K562 (cell line): ENCODE measurements around the gene TMEM161B. TPM values are rescaled to one million over a fixed set of nuclear protein-coding genes. Genes with fewer than 3 reads are reported as not detected.

Experiments used
- ATAC-seq: fragments of 200-7000 bp; cut with Tn5 transposase; 3 replicates; pipeline ENCODE4 v1.9.1; 2020; ENCODE audit warnings: moderate library complexity
- BruUV-seq: library from RNA; stranded (reverse); fragments of 400-500 nt; replicated peaks from 2 replicates; lab custom pipeline; 2021; lab: Mats Ljungman, UMichigan
- CTCF ChIA-PET: fragments of 300-600 bp; formaldehyde crosslinking; extraction: SDS; loops from one replicate; lab custom pipeline; 2021; ENCODE audit warnings: low intra/inter-chr PET ratio; lab: Yijun Ruan, JAX
- POLR2A ChIA-PET: fragments of 300-600, 350-650 bp; sonication (Branson Sonifier 250); formaldehyde crosslinking; extraction: SDS; loops from one replicate; lab custom pipeline; 2021; ENCODE audit warnings: antibody characterized with exemption, inconsistent platforms; lab: Yijun Ruan, JAX
- DNase-seq, 4 experiments: peaks; one replicate each; pipeline versions ENCODE4 v3.0.0 to v3.0.0-alpha.2; 2011 to 2018; ENCODE audit warnings: low spot score in 3 of 4, mixed read lengths in 3 of 4; ENCODE audit errors: extremely low read depth in 1 of 4
- FAIRE-seq: peaks from 2 replicates; lab custom pipeline; 2011; peaks lifted over from hg19 to GRCh38; lab: Jason Lieb, UNC
- H2AFZ ChIP-seq: 2 replicates; pipeline ENCODE4 v1.6.0; 2011; ENCODE audit warnings: low read depth, low read length, control low read depth, inconsistent platforms
- H3K27ac ChIP-seq: fragments of 200-600 bp; 3 replicates; pipeline ENCODE4 v1.8.0; 2011; ENCODE audit warnings: low read depth, mild to moderate bottlenecking, control low read depth, inconsistent platforms, low read length, moderate library complexity, mixed read lengths; ENCODE audit errors: extremely low read depth
- H3K27me3 ChIP-seq, 2 experiments: fragments of 300-600 bp in 1 of 2; 2 replicates in 1 of 2; 3 replicates in 1 of 2; pipeline versions ENCODE4 v1.6.0 to v1.8.0; 2011; ENCODE audit warnings: inconsistent platforms in 2 of 2, low read length in 2 of 2, mild to moderate bottlenecking in 1 of 2, mixed read lengths in 1 of 2, moderate library complexity in 1 of 2; ENCODE audit not compliant: control insufficient read depth in 2 of 2, insufficient read depth in 2 of 2
- H3K36me3 ChIP-seq: fragments of 300-600 bp; 3 replicates; pipeline ENCODE4 v1.8.0; 2011; ENCODE audit warnings: mild to moderate bottlenecking, low read length, inconsistent platforms; ENCODE audit not compliant: control insufficient read depth, insufficient read depth
- H3K4me1 ChIP-seq, 2 experiments: fragments of 200-600 bp in 1 of 2; replicated peaks in 1 of 2; 2 replicates in 1 of 2; 3 replicates in 1 of 2; pipeline versions ENCODE4 v1.5.1 to v1.8.0; 2011; ENCODE audit warnings: inconsistent platforms in 2 of 2, low read length in 2 of 2, mild to moderate bottlenecking in 1 of 2, mixed read lengths in 1 of 2, moderate library complexity in 1 of 2; ENCODE audit not compliant: control insufficient read depth in 2 of 2, insufficient read depth in 2 of 2
- H3K4me2 ChIP-seq: 2 replicates; pipeline ENCODE4 v1.6.1; 2011; ENCODE audit warnings: low read length, control low read depth, inconsistent platforms, mixed read lengths; ENCODE audit not compliant: insufficient read depth
- H3K4me3 ChIP-seq: fragments of 200-600 bp; sonication (generic), shearing (Covaris generic); 2 replicates; pipeline ENCODE4 v1.5.1; 2016; ENCODE audit warnings: control low read depth, inconsistent platforms
- H3K79me2 ChIP-seq: fragments of 200-600 bp; 3 replicates; pipeline ENCODE4 v1.8.0; 2011; ENCODE audit warnings: low read length, inconsistent platforms; ENCODE audit not compliant: control insufficient read depth, insufficient read depth
- H3K9ac ChIP-seq, 2 experiments: 2 replicates each; pipeline versions ENCODE4 v1.6.0 to v1.6.1; 2011; ENCODE audit warnings: low read depth in 2 of 2, low read length in 2 of 2, control low read depth in 1 of 2, inconsistent platforms in 1 of 2, mild to moderate bottlenecking in 1 of 2, mixed read lengths in 1 of 2; ENCODE audit not compliant: insufficient read depth in 1 of 2
- H3K9me1 ChIP-seq: one replicate; pipeline ENCODE4 v1.6.0; 2011; ENCODE audit warnings: inconsistent platforms, mild to moderate bottlenecking, low read length, moderate library complexity; ENCODE audit not compliant: control insufficient read depth, insufficient read depth
- H3K9me3 ChIP-seq: replicated peaks from 2 replicates; pipeline ENCODE4 v1.5.1; 2011; ENCODE audit warnings: low read depth, low read length, inconsistent platforms; ENCODE audit not compliant: control insufficient read depth, insufficient read depth
- H4K20me1 ChIP-seq: replicated peaks from 2 replicates; pipeline ENCODE4 v1.6.1; 2011; ENCODE audit warnings: low read length, inconsistent platforms, mixed read lengths; ENCODE audit not compliant: control insufficient read depth, insufficient read depth
- ATF7 ChIP-seq: fragments of 450-650 bp; IDR thresholded peaks from 2 replicates; pipeline ENCODE4 v1.7.1; 2014; ENCODE audit warnings: mild to moderate bottlenecking, moderate library complexity
- ETV5 ChIP-seq: sonication (generic); formaldehyde crosslinking; IDR thresholded peaks from 2 replicates; pipeline ENCODE4 v1.4.0; 2020; ENCODE audit warnings: low read depth, mild to moderate bottlenecking, missing genetic modification reagents
- HNRNPLL ChIP-seq: fragments of 200-400 bp; formaldehyde crosslinking; IDR thresholded peaks from 2 replicates; pipeline ENCODE4 v1.6.1; 2017; ENCODE audit warnings: low read length, low read depth, mild to moderate bottlenecking; ENCODE audit not compliant: poor library complexity, severe bottlenecking
- POU5F1 ChIP-seq: fragments of 150-350 bp; IDR thresholded peaks from 2 replicates; pipeline ENCODE4 v1.6.1; 2014; ENCODE audit warnings: borderline replicate concordance, low read length, low read depth, mild to moderate bottlenecking; ENCODE audit not compliant: partially characterized antibody
- RBBP5 ChIP-seq: fragments of 200-600 bp; sonication (generic); IDR thresholded peaks from 2 replicates; pipeline ENCODE4 v1.6.1; 2012; ENCODE audit warnings: borderline replicate concordance, mild to moderate bottlenecking, low read length, control low read depth, inconsistent platforms; ENCODE audit not compliant: insufficient read depth, poor library complexity, severe bottlenecking
- SAP30 ChIP-seq: fragments of 200-600 bp; sonication (generic); IDR thresholded peaks from 2 replicates; pipeline ENCODE4 v1.6.1; 2012; ENCODE audit warnings: borderline replicate concordance, low read depth, mild to moderate bottlenecking, moderate library complexity, low read length, control low read depth, inconsistent platforms; ENCODE audit not compliant: insufficient read depth, poor library complexity, severe bottlenecking
- SMAD3 ChIP-seq: fragments of 450-650 bp; formaldehyde crosslinking; conservative IDR thresholded peaks from 2 replicates; pipeline ENCODE4 v1.4.0; 2020; ENCODE audit warnings: mild to moderate bottlenecking
- ZNF224 ChIP-seq: sonication (generic); formaldehyde crosslinking; IDR thresholded peaks from 2 replicates; pipeline ENCODE4 v1.8.0; 2022; ENCODE audit warnings: mild to moderate bottlenecking, missing genetic modification reagents
- in situ Hi-C: fragments of 300-500 bp; cut with MboI; formaldehyde crosslinking; loops from 4 replicates; pipeline ENCODE4 v1.15.0; 2018; ENCODE audit warnings: inconsistent platforms, mixed read lengths
- intact Hi-C: fragments of 100-400 bp; cut with micrococcal nuclease; formaldehyde crosslinking; loops from 2 replicates; pipeline ENCODE4 v1.14.2; 2022
- polyA plus RNA-seq, 8 experiments: library from polyadenylated mRNA; depleted of rRNA in 4 of 8; stranded (reverse) in 5 of 8; unstranded in 3 of 8; fragments of >200 nt; fragmentation: Nextera tagmentation in 2 of 8; fragmentation: Illumina TruSeq in 1 of 8; extraction: Ambion mirVana in 2 of 8; extraction: Trizol in 1 of 8; gene quantifications; 2 replicates each; pipeline versions ENCODE4 v1.2.1 to v1.2.3, GENCODE V29; 2011 to 2014; ENCODE audit warnings: inconsistent platforms in 1 of 8, missing spikeins in 1 of 8
- total RNA-seq, 7 experiments: library from RNA; depleted of rRNA in 6 of 7; stranded (reverse); fragments of >200 nt in 6 of 7; fragmentation: Illumina TruSeq in 2 of 7; extraction: Trizol in 2 of 7; gene quantifications; 2 replicates each; pipeline versions ENCODE4 v1.2.1 to v1.2.3, GENCODE V29; 2011 to 2021; ENCODE audit warnings: low replicate concordance in 1 of 7
- TF ChIP-seq, protein P1 (sequence below): fragments of 450-650 bp; formaldehyde crosslinking; IDR thresholded peaks from 2 replicates; pipeline ENCODE4 v1.4.0; 2022; ENCODE audit warnings: missing genetic modification characterization
- TF ChIP-seq, protein P2 (sequence below): fragments of 450-650 bp; IDR thresholded peaks from 2 replicates; pipeline ENCODE4 v1.6.1; 2017; ENCODE audit warnings: mild to moderate bottlenecking, moderate library complexity
- TF ChIP-seq, protein P3 (sequence below), 2 experiments: IDR thresholded peaks in 1 of 2; conservative IDR thresholded peaks in 1 of 2; 2 replicates each; pipeline ENCODE4 v1.6.1; 2016; ENCODE audit warnings: low read depth in 2 of 2, mild to moderate bottlenecking in 1 of 2, missing compliant biosample characterization in 1 of 2, missing genetic modification characterization in 1 of 2, moderate library complexity in 1 of 2

The TMEM161B gene
- total and polyA plus RNA-seq, 9 of the 15 experiments (the other 6 are each of a cell fraction or from before 2014, with no cell fraction given): 18.9 to 57.1 (median 40.6) TPM

DNA sequence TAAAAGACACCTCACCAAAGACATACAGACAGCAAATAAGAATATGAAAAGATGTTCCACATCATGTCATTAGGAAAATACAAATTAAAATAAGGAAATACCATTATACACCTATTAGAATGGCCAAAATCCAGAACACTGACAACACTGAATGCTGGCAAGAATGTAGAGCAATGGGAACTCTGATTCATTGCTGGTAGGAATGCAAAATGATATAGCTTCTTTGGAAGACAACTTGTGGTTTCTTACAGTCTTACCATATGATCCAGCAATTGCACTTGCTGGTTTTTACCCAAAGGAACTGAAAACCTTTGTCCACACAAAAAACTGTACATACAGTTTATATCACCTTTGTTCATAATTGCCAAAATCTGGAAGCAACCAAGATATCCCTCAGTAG, 6.5 kb downstream of the TMEM161B start:
- peaks cover 57% of the 10 kb centered on the region for H3K36me3 ChIP-seq
- H3K4me2 ChIP-seq: no peak overlapping the region
- ChIA-PET CTCF (no interaction called here), POLR2A (interaction anchor here (1.1 kb wide), 1 partner anchor 13 kb away, joined by 3 read pairs; no protein-coding TSS in a partner anchor)
- no peak overlapping the region for H3K27ac ChIP-seq
- H3K4me1 ChIP-seq: peaks cover 0 to 10% of the 10 kb centered on the region in 2 experiments; a peak in 3 of 5 replicates
- DNase-seq (no peak), ATAC-seq (no peak), FAIRE-seq (peak; percentile 15)
- H4K20me1 ChIP-seq: no peaks in the 10 kb centered on the region
- in situ Hi-C loops (no loop called here), intact Hi-C loops (no loop called here)
- H3K9me3 ChIP-seq: peaks cover 5% of the 10 kb centered on the region
- H3K9ac ChIP-seq: no peak overlapping the region
- H3K79me2 ChIP-seq: peaks cover 100% of the 10 kb centered on the region
- no peak for TF ChIP-seq ATF7
- no peak for TF ChIP-seq POU5F1
- no peak for TF ChIP-seq RBBP5
- no peak for TF ChIP-seq SAP30
- TF ChIP-seq SMAD3 (CRISPR knock-in tag): no peak
- no peak for TF ChIP-seq ETV5
- TF ChIP-seq, protein P1, sequence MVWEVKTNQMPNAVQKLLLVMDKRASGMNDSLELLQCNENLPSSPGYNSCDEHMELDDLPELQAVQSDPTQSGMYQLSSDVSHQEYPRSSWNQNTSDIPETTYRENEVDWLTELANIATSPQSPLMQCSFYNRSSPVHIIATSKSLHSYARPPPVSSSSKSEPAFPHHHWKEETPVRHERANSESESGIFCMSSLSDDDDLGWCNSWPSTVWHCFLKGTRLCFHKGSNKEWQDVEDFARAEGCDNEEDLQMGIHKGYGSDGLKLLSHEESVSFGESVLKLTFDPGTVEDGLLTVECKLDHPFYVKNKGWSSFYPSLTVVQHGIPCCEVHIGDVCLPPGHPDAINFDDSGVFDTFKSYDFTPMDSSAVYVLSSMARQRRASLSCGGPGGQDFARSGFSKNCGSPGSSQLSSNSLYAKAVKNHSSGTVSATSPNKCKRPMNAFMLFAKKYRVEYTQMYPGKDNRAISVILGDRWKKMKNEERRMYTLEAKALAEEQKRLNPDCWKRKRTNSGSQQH (CRISPR knock-in tag): no peak
- no peak for TF ChIP-seq ZNF224 (CRISPR knock-in tag)
- TF ChIP-seq, protein P2, sequence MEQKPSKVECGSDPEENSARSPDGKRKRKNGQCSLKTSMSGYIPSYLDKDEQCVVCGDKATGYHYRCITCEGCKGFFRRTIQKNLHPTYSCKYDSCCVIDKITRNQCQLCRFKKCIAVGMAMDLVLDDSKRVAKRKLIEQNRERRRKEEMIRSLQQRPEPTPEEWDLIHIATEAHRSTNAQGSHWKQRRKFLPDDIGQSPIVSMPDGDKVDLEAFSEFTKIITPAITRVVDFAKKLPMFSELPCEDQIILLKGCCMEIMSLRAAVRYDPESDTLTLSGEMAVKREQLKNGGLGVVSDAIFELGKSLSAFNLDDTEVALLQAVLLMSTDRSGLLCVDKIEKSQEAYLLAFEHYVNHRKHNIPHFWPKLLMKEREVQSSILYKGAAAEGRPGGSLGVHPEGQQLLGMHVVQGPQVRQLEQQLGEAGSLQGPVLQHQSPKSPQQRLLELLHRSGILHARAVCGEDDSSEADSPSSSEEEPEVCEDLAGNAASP: no peak
- TF ChIP-seq, protein P3, sequence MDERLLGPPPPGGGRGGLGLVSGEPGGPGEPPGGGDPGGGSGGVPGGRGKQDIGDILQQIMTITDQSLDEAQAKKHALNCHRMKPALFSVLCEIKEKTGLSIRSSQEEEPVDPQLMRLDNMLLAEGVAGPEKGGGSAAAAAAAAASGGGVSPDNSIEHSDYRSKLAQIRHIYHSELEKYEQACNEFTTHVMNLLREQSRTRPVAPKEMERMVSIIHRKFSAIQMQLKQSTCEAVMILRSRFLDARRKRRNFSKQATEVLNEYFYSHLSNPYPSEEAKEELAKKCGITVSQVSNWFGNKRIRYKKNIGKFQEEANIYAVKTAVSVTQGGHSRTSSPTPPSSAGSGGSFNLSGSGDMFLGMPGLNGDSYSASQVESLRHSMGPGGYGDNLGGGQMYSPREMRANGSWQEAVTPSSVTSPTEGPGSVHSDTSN (CRISPR knock-in tag; IDR thresholded peaks at IDR 0.05; ENCODE audit: low read depth): no peak
- TF ChIP-seq, protein P3 (tag; conservative IDR thresholded peaks at IDR 0.05; ENCODE audit: low read depth): no peak
- no peak for TF ChIP-seq HNRNPLL
- no peaks in the 10 kb centered on the region for H3K27me3 ChIP-seq
- no TSS peak for BruUV-seq
- no peak overlapping the region for H2AFZ ChIP-seq
- H3K4me3 ChIP-seq: no peak overlapping the region
- peaks cover 6% of the 10 kb centered on the region for H3K9me1 ChIP-seq
